Occipital lobe (tissue), 2 donors: ENCODE data around the gene OMA1. TPM values are rescaled to one million over a fixed set of nuclear protein-coding genes. Genes with fewer than 3 reads are reported as not detected.
"Not testable (repeated sequence)": the region's sequence is repeated elsewhere in the genome, so short reads cannot be mapped to it uniquely, and the experiment has no call there.

Source experiments
- DNase-seq: peaks from one replicate; lab custom pipeline; 2025; lab: John Stamatoyannopoulos, UW
- total RNA-seq: library from RNA; depleted of rRNA; stranded (reverse); fragments of >200 nt; gene quantifications from one replicate; pipeline ENCODE4 v1.2.3, GENCODE V29; 2014

Gene OMA1
- total RNA-seq: 36.7 TPM

DNA sequence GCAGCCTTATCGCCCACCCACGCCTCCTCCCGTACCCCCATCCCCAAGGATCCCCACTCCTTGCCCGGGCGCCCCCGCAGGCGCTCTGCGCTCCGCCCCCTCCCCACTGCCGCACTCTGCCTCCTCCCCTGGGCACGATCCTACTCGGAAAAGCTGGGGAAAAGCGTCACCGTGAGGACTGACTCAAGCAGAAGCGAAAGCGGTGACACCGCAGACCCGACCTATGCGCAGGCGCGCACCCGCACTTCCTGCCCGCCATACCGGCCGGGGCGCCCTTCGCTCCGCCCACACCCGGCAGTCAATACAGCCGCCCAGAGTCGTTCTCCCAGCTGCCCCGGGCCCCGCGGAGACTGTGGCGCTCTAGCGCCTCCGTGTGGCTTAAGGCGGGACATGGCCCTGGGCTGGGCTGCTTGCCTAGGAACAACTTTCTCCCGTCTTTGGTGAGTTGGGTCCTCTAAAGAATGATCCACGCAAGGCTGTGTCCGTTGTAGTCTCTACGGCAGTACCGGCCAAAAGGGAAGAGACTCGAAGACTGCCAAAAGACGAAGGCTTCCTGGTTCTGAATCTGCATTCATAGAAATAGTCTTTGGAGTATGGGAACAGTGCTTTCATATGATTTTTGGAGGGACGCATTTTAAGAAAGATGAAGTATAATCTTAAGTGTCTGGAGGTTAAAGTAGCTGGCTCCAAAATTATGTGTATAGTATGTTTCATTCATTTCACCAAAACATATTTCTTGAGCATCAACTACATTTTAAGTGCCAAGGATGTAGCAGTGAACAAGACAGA lies at the start of gene OMA1:
TSS of gene OMA1 (minus strand) at position 207 of the 789 bp plus-strand sequence. CDS start 7,432 bp downstream, outside the sequence.
- peak; percentile 89 for DNase-seq

- no peak for DNase-seq
Measured at GRCh38 chr1:58594546-58594945, 48.0 kb upstream of the OMA1 start.

- no peak for DNase-seq
Measured at GRCh38 chr1:58592522-58593134, 46.1 kb upstream of the OMA1 start.

DNA sequence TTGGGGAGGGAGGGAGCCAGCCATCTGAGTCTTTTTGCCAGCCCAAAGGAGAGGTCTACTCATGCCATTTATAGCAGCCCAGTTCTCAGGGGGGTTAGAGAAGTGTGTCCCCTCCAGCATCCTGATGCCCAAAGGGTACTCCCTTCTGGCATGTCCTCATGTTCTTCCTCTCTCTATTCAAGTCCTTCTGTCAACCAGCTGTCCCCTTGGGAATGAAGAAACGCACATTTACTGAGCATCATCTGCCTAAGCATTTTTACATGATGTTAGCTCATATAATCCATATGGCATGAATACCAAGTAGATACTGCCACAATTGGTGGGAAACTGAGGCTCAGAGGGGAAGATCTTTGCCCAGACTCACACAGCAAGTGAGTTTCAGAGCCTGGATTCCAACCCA lies 45.3 kb upstream of the OMA1 start:
- DNase-seq: no peak

GRCh38 chr1:58590019-58590418 lies 43.5 kb upstream of the OMA1 start:
- no peak for DNase-seq

- no peak for DNase-seq
Measured at GRCh38 chr1:58588396-58588795, 41.9 kb upstream of the OMA1 start.

DNA sequence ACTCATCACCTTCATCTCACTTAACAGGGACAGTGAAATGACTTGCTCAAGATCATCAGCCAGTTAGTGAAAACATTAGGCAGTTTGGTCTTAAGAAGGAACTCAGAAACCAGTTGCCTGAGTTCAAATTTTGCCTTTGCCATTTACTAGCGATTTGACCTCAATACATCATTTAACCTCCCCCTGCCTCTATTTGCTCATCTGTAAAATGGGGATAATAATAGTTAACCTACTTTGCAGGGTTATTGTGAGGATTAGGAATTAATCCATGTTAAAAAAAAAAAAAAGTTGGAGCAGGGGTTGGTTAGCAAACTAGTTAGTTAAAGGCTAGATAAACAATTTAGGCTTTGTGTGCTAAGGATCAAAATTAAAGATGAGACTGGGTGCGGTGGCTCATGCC lies 41.1 kb upstream of the OMA1 start:
- DNase-seq: no peak

DNA sequence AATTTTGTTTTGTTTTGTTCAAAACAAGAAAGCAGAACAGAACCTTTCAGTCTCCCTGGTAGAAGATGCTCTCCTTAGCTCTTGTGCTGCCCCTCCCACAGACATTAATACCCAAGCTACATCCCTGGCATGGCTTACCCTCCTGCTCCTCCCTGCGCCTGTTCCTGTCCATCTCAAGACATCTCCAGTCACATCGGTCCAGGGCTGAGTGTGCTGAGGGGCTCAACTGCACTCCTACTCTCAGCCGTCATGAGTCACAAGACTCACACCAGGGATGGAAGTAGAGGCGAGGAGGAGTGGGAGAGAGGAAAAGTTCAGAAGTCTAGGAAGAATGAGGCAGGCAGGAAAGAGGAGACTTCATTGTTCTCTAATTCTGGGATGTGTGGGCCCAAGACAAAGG lies 39.7 kb upstream of the OMA1 start:
- DNase-seq: no peak

DNA sequence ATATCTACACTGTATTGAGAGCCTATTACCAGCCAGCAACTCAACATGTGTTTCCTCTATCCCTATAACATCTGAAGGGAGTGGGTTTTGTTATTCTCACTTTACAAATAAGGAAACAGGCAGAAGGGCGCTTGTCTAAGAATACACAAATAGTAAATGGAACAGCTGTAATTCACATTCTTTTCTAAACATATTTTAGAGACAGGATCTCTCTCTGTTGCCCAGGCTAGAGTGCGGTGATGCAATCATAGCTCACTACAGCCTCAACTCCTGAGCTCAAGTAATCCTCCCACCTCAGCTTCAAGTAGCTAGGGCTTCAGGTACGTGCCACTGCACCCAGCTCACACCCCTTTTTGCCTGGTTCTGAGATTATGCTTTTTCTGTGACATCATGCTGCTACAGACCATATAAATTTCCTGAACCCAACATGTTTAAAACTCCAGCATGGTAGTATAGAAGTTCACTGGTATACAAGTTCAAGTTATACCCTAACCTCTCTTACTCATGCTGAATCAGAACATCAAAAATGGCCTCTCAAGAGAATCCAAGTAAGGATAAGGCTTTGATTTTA lies 39.1 kb upstream of the OMA1 start:
- no peak for DNase-seq

DNA sequence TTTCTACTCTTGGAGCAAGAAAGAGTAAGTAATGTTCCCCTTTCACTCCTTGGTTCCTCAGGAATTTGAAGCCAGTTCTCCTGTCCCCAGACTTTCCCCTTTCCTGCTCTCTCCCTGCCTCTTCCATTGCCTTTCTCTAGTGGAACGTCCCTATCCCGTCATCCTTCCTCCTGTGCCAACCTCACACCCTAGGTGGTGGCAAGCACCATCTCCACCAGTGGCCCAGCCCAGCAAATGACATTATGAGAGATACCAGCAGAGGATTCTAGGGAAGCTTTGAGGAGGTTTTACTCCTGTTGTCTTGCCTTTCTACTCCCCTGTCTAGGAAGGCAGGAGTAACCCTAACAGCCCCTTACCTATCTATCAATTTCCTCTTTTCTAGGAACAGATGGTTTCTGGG lies 38.6 kb upstream of the OMA1 start:
- DNase-seq: no peak

- DNase-seq: peak; percentile 38
Measured at GRCh38 chr1:58584082-58584895, 37.8 kb upstream of the OMA1 start.

- DNase-seq: no peak
Measured at GRCh38 chr1:58583496-58583895, 37.0 kb upstream of the OMA1 start.

DNA sequence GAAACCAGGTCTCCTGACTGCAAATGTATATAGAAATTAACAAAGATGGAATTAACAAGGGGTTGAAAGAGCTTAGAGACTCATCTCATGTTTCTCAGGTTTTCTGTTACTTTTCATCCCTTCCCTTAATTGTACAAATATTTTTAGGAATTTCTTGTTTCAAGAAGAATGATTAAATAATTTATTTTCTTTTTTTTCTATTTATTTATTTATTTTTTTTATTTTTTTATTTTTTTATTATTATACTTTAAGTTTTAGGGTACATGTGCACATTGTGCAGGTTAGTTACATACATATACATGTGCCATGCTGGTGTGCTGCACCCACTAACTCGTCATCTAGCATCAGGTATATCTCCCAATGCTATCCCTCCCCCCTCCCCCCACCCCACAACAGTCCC lies 35.6 kb upstream of the OMA1 start:
- not testable (repeated sequence) for DNase-seq

GRCh38 chr1:58581641-58582040 lies 35.1 kb upstream of the OMA1 start:
- DNase-seq: no peak

GRCh38 chr1:58580186-58580585 lies 33.7 kb upstream of the OMA1 start:
- DNase-seq: no peak

- no peak for DNase-seq
Measured at GRCh38 chr1:58577654-58578030, 31.1 kb upstream of the OMA1 start.

GRCh38 chr1:58576727-58577653 lies 30.5 kb upstream of the OMA1 start, which contains the start of gene TACSTD2:
TACSTD2 (minus strand) TSS chr1:58577252; CDS start chr1:58577156, 96 bp downstream.
- no peak for DNase-seq

- DNase-seq: no peak
Measured at GRCh38 chr1:58576325-58576726, 29.8 kb upstream of the OMA1 start.

DNA sequence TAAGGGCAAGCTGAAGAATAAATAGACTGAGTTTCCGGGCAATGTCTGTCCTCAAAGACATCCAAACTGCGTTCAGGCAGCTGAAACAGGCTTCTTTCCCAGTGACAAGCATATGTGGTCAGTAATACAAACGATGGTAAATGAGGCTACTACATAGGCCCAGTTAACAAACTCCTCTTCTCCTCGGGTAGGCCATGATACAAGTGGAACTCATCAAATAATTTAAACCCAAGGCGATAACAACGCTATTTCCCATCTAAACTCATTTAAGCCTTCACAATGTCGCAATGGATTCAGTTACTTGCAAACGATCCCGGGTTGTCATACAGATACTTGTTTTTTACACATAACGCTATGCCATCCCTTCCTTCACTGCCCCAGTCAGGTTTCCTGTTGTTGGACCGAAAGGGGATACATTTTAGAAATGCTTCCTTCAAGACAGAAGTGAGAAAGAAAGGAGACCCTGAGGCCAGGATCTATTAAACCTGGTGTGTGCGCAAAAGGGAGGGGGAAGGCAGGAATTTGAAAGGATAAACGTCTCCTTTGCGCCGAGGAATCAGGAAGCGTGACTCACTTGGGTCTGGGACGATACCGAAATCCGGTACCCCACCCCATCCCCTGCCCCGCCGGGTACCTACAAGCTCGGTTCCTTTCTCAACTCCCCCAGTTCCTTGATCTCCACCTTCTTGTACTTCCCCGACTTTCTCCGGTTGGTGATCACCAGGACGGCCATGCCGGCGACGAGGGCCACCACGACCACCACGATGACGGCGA lies 29.2 kb upstream of the OMA1 start:
- DNase-seq: no peak

GRCh38 chr1:58574816-58575215 lies 28.3 kb upstream of the OMA1 start:
- no peak for DNase-seq
